ENCODE measurements around the gene TBX1.

The TBX1 gene

DNA sequence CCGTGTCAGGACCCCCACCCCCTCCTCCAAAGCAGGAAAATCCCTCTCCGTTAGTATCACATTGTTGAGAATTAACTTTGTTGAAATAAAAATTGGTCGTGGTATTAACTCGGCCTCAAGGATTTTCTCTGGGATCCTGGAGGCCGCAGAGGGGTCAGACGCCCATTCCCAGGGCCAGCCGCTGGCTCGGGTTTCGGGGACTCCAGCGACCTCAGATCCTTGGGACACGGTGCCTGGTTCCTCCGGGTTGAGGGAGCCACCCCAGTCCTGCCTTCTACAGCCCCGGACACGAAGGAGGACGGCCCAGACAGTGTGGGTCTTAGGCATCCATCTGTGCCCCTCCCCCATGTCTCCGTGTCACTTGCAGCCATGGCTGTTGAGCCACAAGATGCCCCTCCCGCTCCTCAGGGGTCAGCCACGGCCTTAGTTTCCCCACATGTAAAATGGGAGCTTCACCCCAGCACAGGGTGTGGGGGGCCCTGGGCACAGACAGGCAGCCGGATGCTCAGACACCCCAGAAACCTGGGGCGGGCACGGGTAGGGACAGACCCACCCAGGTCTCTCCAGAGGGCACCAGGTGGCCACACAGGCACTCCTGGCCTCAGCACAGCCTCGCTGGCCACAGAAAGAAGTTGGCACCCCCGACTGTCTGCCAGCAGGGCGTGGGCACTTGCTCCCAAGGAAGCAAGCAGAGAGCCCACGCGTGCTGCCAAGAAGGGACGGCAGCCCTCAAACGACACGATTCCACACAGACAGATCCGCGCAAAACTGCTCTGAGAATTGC is 21.7 kb upstream of the TBX1 start:
- no peak for DNase-seq (ENCODE audit: low read depth in 2 of 2)

DNA sequence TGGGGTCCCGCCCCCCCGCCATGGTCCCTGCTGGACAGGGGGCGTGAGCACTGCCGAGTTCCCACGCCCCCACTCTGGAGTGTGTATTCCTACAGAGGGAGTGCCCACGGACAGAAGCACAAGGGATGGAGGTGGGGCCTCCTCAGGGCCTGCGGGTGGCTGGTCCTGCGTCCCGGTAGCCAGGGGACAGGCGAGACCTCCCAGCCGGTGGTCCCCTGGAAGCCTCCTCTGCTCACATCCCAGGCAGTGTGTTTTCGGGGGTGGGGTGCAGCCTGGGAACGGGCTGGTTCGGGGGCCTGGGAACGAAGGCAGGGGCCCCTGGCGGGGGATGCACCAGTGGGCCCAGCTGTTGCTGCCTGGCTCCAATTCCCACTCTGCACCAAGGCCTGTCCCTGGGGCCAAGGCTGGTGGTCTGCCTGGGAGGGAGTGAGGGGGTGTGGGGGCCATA is 21.1 kb upstream of the TBX1 start:
- no peak for DNase-seq (ENCODE audit: low read depth in 2 of 2)

DNA sequence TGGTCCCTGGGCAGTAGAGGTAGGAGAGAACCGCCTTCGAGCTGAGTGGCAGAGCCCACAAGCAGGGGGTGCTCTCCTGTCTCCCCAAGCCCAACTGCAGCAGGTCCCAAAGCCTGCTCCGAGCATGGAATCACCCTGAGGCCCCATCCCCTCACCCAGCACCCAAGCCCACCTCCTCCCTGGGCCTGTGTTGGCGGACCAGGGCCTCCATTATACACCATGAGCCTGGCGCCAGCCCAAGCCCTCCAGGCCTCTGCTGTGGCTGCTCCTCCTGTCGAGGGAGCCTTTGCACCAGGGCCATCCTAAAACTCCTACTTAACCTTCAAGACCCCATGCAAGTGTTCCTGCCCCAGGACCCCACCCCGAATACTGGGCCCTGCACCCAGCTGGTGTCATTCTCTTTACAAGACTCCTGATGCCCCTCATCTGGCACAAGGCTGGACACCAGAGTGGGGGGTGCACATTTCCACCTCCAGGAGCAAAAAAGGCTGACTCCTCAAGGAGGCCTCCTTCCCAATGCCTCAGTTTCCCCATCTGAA is 20.6 kb upstream of the TBX1 start:
- DNase-seq (ENCODE audit: low read depth in 2 of 2), result no peak

DNA sequence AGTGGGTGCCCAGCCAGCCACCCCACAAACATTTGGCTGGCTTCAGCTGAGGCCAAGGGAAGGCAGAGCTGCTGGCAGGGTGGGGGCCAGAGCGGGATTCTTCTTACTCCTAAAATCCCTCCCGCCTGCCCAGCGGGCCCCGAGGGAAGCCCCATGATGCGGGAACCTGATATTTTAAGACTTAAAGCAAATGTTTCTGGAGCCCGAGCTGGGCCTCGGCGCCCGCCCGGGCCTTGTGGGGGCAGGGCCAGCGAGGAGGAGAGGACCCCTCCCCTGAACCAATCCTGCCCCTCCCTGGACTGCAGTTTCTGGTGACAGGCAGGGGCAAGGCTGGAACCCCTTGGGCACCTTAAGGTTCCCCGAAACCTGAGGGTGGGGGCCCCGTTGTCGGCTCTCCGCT is 20.0 kb upstream of the TBX1 start:
- no peak for DNase-seq (ENCODE audit: low read depth in 2 of 2)

DNA sequence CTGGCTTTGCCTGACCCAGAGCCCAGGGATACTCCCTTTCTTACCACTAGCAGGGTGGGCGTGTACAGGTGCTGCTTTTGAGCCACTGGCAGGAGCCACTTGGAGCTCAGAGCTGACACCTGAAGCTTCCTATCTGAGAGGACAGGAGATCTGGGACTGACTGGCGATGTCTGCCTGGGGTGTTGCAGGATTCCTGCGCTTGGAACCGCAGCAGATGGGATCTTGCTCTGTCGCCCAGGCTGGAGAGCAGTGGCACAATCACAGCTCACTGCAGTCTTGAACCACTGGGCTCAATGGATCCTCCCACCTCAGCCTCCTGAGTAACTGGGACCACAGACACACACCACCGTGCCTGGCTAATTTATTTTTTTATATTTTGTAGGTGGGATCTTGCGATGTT is 19.5 kb upstream of the TBX1 start:
- no peak for DNase-seq (ENCODE audit: low read depth in 2 of 2)

DNA sequence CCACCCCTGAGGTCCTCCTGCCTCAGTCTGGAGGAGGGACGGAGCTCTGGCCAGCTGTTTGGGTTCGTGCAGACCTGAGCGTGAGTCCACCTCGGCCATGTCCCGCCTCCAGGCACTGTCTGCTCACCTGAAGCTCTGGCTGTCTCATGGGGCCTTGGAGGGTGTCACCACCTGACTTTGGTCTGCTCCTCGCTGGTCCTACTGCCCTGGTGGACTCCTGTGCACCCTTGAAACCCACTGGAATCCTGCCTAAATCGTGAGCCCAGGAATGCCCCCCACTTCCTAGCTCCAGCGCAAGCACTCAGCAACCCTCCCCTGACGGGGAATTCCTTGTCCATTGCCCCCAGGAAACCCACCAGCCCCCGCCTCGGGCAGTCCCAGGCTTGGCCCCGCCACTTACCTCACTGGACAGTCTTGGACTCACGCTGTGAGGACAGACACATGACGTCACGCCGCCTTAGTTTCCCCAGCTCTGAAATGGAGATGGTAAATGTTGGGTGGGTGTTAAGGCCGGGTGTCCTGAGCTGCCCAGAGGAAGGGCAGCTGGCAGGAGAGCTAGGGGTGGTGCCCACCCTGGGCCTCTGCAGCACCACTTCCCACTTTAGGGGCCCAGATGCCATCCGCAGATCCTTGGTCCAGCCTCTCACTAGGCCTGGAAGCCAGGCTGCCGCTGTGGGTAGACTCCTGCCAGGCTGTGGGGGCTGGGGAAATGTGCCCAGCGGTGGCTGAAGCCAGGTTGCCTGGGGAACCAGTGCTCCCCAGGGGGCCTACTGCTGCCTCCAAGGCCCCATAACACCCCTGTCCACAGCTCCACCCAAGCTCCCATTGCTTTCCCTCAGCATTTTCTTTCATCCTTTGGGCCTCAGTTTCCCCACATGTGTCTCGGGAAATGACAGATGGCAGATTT is 18.2 kb upstream of the TBX1 start:
- DNase-seq (ENCODE audit: low read depth in 2 of 2), result no peak

DNA sequence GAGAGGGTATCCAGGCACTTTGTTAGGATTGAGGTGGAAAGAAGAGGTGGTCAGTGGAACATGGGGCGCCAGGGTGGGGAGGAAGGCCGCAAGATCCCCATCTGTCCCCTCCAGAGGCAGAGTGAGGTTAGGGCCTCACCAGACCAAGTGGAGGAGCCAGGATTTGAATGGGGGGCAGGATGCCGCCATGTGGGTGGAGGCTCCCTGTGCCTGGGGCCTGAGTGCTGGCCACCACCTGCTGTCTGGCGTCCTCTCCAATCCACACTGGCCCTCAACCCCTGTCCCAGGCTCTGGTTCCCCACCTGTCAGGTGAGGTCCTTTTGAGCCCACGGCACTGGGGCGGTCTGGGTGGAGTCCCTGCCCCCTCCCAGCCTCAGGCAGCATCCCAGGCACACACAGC is 17.5 kb upstream of the TBX1 start:
- DNase-seq (ENCODE audit: low read depth in 2 of 2), result no peak

DNA sequence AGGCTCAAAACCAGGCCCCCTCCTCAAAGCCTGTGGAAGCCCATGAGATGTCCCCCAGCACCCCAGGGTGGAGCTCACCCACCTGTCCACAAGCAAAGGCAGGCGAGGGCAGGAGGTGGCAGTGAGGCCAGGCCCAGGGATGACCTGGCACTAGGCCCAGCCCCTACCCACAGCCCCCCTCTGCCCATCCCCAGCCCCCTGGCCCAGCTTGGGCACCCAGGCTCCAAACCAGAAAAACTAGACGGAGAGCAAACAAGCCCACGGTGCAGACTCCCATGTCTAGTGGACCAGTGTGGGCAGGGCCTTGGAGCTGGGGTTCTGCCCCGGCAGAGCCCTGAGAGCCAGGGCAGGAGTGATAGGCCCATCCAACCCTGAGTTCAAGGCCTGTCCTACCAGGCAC is 16.9 kb upstream of the TBX1 start:
- DNase-seq (ENCODE audit: low read depth in 2 of 2), result no peak

DNA sequence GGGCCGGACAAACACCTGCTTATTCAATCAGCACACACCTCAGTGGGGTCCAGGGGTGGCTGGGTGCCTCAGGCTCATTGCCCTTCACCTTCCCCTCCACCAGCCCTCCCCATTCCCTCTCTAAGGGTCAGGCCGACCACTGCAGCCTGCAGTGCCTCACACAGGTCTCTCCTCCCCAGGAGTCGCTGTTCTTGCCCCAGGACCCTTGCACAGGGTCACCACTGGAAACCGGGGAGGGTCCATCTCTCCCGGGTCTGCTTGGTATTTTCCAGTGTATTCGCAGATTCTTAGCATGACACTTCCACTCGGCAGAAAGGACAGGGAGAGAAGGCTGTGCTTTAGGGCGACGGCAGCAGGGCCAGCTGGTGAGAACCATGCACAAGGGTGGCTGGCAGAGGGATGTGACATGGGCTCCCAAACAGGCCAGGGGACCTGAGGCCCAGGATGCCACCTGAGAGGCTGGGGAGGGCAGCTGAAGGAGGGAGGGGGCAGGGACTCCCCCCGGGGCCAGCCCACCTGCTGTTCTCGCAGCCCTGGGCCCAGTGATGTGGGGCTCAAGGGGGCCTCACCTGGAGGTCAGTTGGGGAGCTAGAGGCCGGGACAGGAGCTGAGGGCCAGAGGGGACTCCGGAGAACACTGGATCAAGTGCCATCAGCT is 16.1 kb upstream of the TBX1 start:
- no peak for DNase-seq (ENCODE audit: low read depth in 2 of 2)

DNA sequence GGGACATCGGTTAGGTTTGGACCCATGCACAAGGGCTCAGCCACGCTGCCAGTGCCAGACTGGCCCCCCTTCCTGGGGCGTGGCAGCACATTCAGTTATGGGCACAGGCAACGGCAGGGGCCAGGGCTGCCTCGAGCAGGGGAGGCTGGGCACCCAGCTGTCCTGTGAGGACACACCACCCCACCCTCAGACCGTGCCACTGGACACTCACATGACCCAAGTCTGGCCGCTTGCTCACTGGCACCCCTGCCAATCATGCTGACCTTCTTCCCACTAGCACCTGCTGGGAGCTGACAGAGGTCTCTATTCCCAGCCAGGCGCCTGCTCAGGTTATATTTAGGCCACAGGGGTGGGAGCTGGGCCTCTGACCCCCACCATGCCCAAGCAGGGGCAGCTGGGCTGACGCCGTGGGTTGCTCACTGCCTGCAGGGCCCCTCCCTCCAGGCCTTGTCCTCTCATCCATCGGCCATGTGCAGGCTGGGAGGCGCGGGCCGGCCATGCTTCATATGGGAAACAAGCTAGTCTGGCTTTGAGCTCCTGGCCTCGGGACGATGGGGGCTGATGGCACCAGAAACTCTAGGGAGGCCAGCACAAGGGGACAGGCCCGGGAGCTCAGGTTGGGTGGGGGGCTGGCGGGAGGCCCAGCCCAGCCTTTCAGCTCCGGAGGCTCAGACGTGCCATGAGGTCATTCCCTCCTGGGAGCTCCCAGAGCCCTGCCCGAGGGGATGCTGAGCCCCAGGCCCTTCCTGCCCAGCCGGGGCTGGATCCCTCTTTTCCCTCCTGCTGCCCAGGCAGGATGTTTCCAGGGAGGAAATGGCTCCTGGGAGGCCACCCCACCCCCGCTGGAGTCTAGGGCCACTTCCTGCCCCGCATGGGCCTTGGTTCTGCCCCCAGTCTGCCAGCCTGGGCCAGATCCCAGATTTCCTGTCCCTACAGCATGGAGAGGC is 15.2 kb upstream of the TBX1 start:
- DNase-seq (ENCODE audit: low read depth in 2 of 2), result no peak

DNA sequence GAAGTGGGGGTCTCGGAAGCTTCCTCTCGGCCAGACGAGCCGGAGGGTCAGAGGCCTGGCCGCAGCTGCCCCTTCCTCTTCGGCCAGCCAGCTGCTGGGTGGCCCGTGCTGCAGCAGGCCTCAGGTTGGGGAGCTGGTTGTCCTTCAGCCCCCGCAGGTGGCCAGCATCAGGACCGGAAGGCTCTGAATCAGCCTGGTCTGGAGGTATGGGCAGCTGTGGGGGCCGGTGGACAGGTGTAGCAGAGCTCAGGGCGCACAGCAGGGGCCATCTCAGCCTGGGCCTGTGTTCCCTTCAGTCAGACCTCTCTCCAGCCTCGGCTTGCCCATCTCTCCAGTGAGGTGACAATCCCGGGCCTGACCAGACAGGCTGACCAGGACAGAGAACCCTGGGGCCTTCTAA is 13.9 kb upstream of the TBX1 start:
- DNase-seq (ENCODE audit: low read depth in 2 of 2), result no peak

DNA sequence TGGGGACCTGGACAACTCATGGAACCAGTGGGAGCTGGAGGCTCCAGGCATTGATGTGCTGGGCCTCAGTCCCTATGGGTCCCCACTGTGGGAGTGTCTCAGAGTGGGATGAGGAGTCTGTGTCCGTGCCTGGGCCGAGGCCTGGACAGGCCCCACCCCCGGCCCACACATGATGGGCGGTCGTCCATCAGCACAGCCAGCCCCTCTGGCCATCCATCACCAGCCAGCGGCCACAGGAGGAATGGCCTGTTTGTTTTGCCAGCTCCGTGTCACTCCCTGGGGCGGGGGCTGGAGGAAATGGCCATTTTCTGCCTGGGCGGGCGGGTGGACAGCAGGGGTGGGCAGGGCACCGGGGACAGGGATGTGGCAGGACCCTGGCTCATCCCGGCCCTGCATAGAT is 13.0 kb upstream of the TBX1 start:
- DNase-seq (ENCODE audit: low read depth in 2 of 2), result no peak

DNA sequence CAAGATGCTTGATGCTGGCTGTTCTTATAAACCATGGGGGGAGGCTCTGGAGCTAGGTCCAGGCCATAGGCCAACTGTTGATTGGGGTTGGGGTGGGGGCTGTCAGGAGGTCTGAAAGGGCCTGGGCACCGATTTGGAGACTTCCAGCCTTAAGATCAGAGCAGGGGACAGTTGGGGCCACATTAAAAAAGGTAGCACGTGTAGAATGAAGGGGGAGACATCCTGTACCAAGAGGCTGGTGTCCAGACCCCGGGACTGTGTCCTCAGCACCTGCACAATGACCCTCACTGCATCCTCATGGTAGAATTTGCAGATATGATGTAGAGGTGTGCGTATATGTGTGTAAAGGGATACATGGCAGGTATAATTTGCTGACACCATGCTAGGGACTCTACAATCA is 12.4 kb upstream of the TBX1 start:
- DNase-seq (ENCODE audit: low read depth in 2 of 2), result no peak

DNA sequence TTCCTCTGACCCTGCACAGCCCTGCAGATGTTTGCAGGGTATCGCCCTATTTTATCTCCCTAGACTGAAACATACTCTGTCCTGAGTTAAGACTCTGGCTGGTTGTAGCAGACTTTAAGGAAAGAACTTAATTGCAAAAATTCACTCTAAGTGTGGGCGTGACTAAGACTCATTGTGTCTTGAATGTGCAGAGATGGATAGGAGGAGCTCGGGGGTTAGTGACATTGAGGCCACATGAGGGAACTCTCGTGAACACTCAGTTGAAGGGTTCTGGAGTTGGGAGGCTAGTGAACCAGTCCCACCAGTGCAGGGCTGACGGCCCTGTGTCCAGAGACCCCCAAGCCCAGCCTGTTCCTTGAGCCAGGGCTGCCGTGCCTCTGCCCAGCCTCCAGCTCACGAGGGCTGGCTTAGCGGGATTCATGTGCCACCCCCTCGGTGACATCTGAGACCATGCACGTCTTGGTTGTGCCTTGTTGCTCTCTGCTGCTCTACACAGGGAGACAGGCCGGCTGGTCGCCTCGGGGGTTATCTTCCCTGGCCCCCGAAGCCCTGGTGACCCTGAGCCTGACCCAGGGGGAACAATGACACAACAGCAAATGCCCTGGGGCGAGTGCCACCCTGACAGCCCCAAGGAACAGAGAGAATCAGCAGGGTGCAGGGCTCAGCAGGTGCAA is 11.4 kb upstream of the TBX1 start:
- no peak for DNase-seq (ENCODE audit: low read depth in 2 of 2)

DNA sequence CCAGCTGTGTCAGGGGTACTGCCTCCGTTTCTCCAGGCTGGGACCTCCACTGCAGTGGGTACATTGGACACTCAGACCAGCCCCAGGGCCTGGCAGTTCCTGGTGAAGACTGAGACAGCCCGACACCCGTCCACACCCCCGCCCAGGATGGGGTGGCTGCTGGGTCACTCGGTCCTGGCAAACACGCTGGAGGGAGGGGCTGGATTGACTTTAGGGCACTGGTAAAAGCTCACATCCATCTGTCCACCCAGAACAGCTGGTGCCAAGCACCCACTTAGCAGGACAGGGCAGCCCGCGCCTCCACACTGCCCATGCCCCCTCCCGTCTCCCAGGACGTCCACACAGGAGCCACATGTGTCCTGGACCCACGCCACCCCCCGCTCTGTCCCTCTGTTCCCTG is 10.7 kb upstream of the TBX1 start:
- no peak for DNase-seq (ENCODE audit: low read depth in 2 of 2)

DNA sequence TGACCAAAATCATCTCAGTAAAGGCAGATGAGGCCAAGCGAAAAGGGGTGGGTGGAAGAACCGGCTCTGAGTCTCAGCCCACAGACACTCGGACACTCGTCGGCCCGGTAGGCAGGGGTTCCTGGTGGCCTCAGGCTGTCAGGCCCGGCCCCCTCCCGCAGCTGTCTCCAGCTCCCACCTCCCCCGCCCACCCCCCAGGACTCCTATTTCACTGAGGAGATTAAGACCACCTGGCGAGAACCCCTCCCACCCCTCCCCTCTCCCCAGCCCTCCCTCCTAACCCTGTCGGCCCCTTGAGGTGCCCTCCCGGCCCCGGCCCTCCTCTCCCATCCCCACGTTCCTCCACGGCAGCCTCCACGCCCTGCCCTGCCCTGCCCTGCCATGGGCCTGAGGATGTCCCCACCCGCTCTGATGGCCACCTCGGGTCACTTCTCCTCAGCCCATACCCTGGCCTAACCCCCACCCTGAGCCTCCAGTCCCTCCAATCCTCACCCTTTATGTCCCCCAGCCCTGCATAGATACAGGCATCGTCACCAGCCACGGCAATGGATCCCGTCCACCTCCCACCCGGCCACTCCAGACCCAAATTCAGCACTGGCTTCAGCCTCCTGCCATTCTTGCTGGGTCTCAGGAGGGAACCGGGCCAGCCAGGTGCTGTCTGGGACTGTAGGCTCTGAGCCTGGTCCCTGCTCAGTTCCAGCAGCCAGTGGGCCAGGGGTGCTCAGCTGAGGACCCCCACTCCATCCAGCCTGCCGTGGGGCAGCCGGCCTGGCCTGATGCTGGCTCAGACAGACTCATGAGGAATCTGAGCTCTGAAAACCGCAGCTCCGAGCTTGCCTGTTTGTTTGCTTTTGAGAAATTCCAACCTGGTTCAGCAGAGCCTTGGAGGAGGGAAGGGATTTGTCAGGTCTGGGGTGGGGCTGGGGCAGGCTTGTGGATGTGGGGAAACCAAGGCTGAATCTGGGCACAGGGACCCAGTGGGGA is 9.8 kb upstream of the TBX1 start:
- peak; percentile 16 to 31 for DNase-seq (ENCODE audit: low read depth in 2 of 2)

DNA sequence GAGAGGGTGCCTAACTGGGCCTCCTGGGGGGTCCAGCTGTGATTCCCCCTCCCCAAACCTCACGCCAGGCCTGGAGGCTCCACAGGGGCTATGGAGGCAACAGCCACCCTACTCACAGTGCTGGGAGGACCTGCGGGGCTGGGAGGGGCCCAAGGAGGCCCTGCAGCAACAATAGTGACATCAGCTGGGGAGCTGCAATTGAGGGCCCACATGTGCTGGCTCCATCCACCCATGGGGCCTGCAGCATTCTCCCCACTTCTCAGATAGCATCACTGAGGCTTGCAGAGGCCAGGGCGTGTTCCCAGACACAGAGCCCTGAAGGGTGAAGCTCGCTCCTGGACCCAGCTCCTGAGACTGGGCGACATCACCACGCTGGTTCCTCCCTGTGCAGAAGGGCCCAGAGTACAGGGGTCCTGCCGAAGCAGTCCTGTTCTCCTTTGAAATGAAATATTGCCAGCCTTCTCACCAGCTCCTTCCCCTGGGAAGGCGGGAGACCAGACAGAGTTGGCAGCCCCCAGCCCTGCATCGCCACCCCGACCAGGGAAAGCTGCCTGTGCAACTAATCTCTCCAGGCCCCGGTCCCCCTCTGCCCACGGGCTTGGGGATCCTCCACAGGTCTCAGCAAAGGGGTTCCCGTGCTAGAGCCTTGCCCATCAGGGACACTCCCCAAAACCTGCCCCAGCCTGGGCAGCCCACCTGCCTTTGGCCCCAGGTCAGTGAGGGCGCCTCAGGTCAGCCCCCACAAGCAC is 8.9 kb upstream of the TBX1 start:
- no peak for DNase-seq (ENCODE audit: low read depth in 2 of 2)

DNA sequence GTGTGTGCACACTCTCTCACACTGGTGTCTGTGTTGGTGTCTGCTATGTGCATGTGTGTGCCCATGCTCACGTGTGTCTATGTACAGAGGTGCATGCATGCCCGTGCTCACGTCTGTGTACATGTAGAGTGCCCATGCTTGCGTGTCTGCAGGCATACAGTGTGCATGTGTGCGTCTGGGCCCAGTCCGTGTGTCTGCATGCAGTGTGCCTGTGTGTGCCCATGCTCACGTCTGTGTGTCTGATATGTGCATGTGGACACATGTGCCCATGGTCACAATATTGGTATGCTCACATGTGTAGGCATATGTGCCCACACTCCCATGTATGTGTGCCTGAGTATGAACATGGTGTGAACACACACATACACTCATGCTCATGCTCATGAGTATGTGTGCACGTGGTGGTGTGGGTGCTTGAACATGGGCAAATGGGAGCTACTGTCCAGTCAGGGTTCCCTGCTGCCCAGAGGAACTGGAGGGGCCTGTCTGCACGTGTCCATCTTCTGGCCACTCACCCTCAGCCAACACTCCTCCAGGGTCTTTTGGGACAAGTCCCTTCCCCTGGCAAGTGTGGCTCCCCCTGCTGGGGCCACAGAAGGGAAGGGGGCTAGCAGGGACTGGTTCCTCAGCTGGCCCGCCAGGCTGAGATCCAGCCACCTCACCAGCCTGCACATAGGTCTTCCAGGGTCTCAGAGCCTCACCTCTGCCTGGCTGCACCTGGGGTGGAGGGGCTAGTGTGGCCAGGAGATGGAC is 7.3 kb upstream of the TBX1 start:
- no peak for DNase-seq (ENCODE audit: low read depth in 2 of 2)

Measured in fibroblast of skin of left quadriceps (primary cell).